HG02970 (cell line): Measurements from ENCODE around the gene ANAPC7.
"Not testable (repeated sequence)": the region's sequence is repeated elsewhere in the genome, so short reads cannot be mapped to it uniquely, and the experiment has no call there.

Experiments
- ATAC-seq: cut with Tn5 transposase; IDR thresholded peaks from one replicate; pipeline ENCODE4 v1.9.1; 2021; ENCODE audit warnings: mild to moderate bottlenecking, moderate library complexity, moderate number of reproducible peaks; ENCODE audit not compliant: unreplicated experiment, low FRiP score

The ANAPC7 gene

DNA sequence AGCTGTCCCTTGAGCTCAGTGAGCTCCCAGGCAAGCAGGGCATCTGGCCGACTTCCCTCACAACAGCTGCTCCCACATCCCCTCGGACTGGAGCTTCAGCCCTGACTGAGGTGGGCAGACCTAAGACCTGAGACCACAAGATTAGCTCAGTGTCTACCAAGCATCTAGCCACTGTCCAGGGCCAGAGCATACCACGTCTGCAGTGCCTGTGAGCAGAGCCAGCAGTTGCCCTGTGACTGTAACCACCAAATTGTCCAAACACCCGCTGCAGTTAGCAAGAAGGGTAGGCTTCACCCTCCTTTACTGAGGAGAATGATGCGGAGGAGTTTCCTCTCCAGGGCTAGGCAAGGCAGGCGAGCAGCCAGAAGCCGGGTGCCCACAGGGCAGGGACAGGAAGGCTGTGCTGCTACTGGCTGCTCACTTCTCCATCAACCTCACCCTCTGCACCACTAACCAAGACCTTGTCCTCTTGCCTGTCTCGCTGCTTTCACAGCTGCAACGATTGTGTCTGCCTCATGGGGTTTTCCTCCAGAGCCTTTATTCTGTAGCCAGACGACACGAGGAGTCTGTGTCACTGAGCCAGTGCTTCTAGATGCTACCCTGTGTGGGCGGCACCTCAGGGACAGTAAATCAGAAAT is 53.9 kb downstream of the ANAPC7 start:
- ATAC-seq = no peak

DNA sequence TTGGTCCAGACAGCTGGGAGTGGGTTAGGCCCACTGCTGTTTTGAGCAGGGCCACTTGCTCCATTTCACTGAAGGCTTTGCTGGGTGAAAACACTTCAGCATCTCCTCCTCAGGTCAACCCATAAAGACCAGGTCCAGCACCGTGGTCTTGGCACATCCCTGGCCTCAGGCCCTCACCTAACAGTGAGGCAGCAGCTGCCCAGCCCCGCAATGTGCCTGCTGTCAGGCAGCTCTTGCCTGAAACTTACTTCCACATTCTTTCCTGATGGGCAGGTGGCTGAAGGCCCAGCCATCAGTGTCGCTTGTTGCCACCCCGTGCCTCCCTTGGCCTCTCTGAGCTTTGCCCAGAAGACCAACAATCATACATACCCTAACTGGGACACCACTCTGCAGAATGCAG is 54.4 kb downstream of the ANAPC7 start:
- no peak for ATAC-seq

DNA sequence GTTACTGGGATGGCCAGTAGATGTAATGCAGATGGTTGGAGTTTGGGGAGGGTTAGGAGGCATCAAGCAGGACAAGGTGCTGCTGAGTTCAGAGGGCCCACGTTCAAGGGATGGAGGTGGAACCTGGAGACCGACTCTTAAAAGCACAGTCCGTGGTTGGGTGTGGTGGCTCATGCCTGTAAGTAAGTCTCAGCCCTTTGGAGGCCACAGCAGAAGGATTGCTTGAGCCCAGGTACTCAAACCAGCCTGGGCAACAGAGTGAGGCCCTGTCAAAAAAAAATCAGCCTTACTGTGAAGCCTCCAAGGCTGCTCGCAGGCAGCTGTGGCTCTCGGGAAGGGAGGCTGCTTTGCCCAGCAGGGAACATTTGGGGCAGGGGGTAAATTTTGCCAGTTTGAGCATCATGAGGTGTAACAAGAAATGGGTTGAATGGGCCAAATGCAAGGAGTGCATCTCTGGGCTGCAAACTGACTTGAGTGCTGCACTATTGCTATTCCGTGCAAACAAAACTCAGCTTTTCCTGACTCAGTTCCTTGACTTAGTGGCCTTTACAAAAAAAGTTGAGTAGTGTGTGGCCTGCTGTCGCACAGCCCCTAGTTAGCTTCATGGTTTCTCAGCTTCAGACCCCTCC is 55.0 kb downstream of the ANAPC7 start:
- ATAC-seq = no peak

DNA sequence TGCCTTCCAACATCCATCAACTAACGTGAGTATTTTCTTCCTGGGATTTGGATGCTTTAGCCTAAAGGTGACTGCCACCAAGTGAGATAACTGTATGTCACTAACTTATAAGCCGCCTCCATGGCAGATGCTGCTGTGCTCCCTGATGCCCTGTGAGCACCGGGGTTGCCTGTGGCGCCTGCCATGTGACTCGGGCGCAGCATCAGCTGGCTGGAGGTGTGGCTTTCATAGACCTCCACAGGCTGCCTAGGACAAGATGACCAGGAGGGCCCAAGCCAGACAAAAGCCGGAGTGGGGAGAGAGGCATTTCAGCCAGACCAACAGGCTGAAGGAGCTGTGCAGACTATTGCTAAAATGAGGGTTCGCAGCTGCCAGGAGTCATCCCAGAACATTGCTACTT is 55.7 kb downstream of the ANAPC7 start:
- no peak for ATAC-seq

DNA sequence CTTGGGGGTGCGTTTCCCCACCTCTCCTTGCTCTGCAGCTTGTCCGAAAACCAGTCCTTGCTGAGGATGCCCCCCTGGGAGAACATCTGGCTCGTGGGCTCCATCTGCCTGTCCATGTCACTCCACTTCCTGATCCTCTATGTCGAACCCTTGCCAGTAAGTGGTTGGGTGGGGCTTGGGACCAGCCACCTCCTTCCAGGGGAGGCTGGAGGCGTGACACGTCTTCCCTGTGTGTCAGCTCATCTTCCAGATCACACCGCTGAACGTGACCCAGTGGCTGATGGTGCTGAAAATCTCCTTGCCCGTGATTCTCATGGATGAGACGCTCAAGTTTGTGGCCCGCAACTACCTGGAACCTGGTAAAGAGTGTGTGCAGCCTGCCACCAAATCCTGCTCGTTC is 57.5 kb downstream of the ANAPC7 start:
- no peak for ATAC-seq

DNA sequence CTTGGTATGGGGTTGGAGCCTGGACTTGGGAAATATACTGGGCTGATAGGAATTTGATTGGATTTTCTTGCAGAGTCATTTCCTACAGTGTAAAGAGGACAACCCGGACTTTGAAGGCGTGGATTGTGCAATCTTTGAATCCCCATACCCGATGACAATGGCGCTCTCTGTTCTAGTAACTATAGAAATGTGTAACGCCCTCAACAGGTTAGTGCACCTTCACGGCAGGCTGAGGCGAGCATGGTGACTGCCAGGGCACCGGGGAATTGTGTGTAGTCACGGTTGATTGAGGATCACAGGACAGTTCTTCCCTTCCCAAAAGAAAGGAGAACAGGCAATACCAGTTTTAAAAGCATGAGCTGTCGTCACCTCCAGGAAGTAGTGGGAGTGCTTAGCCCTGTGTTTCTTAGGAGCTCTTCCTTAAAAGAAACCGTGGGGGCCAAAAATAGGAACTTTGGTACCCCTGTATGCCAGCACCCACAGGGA is 58.3 kb downstream of the ANAPC7 start:
- no peak for ATAC-seq

DNA sequence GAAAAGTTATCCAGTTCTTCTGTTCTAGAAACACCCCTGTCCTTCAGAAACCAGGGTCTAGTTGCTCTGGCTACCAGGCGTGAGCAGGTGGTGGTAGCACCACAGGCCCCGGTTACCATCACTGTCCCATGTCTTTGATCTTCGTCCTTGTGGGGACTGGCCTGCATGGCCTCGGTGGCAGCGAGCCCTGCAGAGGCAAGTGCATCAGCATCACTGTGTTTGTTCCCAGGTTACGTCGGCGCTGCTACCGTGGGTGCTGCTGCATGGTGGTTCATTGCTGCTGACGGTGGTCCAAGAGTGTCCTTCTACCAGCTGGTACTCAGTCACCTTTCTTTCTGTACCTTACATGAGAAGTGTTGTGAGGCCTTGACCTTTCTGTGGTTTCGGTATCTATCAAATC is 58.9 kb downstream of the ANAPC7 start:
- no peak for ATAC-seq

DNA sequence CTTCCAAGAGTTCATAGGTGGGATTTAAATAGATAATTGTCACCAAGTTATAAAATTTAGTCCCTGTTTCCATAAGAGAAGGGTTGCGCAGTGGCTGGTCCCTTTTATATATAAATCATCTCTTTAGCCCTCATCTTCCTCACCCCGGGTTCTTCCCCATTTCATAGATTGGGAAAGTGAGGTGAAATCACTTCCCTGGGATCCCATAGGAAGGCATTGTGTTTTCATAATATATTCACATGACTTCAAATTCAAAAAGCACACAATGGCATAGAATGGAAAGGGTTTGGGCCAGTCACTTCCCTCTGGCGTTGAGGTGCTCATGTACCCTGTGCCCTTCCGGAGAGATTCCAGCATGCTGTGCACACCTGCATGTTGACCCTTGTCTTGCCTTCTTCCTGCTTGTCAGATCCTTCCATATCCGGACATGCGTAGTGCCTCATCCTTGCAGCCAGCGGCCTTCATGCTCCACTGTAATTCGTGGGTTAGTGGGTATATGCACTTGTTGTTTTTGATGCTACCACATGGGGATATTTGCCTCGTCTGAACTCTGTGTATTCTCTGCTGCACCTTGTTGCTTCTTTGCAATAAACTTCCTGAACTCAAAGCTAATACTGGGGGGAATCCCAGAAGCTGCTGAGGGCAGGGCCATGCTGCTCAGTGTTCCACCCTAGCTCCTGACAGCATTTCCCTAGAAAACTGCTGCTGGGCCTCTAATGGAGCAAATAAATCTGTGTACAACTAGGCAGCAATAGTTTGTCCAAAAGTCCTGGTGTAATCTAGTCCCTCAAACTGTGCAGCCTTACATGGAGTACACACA is 59.6 kb downstream of the ANAPC7 start:
- ATAC-seq = no peak

DNA sequence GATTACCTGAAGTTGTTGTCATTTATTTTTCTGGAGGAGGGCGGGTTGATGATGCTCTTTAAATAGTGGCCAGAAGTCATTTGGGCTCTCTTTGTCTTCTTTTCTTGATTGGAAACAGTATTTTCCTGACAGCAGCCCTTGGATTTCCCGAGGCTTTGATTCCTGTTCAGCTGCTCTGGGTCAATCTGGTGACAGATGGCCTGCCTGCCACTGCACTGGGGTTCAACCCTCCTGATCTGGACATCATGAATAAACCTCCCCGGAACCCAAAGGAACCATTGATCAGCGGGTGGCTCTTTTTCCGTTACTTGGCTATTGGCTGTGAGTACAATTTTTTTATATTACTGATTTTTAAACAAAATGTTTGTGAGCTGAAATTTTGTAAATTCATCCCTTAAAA is 60.4 kb downstream of the ANAPC7 start:
- no peak for ATAC-seq

DNA sequence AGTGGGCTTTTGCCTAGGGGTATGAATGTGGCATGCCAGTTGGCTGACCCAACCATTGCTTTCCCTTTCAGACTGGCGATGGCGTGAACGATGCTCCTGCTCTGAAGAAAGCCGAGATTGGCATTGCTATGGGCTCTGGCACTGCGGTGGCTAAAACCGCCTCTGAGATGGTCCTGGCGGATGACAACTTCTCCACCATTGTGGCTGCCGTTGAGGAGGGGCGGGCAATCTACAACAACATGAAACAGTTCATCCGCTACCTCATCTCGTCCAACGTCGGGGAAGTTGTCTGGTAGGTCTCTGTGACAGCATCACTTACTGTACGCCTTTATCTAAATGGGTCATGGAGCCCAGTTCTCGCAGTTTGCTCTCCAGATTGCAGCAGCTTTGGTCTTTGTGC is 61.4 kb downstream of the ANAPC7 start:
- no peak for ATAC-seq

DNA sequence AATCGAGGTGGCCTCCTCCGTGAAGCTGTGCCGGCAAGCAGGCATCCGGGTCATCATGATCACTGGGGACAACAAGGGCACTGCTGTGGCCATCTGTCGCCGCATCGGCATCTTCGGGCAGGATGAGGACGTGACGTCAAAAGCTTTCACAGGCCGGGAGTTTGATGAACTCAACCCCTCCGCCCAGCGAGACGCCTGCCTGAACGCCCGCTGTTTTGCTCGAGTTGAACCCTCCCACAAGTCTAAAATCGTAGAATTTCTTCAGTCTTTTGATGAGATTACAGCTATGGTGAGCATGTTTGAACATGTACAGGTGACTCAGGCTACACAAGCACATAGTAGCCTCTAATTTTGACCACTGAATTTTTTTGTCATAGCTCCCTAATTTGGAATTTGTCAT is 62.8 kb downstream of the ANAPC7 start:
- no peak for ATAC-seq

DNA sequence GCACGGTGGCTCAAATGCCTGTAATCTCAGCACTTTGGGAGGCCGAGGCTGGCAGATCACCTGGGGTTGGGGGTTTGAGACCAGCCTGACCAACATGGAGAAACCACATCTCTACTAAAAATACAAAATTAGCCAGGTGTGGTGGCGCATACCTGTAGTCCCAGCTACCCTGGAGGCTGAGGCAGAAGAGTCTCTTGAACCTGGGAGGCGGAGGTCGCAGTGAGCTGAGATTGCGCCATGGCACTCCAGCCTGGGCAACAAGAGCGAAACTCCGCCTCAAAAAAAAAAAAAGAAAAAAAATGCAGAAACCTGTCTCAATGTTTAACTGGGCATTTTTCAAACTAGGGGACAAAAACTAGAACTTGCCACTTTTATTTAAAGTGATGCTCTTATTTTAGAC is 63.2 kb downstream of the ANAPC7 start:
- not testable (repeated sequence) for ATAC-seq

DNA sequence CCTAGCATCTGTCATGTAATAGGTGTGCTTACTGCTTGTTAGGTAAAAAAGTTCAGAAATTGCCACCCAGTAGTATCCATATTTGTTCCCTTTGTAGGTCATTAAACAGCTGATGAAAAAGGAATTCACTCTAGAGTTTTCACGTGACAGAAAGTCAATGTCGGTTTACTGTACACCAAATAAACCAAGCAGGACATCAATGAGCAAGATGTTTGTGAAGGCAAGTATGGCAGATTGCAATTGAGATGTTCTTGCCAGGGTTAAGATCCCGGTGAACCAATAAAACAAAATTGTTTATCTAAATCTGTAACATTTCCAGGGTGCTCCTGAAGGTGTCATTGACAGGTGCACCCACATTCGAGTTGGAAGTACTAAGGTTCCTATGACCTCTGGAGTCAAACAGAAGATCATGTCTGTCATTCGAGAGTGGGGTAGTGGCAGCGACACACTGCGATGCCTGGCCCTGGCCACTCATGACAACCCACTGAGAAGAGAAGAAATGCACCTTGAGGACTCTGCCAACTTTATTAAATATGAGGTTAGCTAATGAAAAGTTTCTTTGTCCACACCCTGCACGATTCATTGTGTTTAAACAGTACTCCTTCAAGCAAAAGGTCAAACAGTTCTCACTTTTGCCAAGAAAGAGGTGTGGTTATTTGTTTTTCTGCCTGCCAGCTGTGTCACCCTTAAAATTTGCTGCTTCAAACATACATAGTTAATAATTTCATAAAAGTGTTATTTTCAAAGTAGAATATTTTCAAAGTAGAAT is 64.1 kb downstream of the ANAPC7 start:
- ATAC-seq = no peak

DNA sequence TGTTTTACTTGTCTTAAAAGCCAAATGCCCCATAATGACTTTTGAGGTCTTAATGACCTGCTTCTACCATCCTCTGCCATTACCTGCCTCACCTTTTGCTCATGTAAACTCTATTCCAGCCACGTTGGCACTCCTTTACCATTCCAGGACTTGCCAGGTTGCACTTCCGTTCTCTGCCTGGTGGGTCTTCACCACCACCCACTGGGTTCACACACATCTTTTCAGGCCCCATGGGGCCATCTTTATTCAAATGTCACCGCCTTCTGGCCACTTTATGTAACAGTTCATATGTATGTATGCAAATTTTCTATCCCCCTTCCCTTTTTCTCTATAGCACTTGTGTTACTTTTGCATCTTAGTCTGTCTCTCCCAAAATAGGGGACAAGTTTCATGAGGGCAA is 64.8 kb downstream of the ANAPC7 start:
- no peak for ATAC-seq

DNA sequence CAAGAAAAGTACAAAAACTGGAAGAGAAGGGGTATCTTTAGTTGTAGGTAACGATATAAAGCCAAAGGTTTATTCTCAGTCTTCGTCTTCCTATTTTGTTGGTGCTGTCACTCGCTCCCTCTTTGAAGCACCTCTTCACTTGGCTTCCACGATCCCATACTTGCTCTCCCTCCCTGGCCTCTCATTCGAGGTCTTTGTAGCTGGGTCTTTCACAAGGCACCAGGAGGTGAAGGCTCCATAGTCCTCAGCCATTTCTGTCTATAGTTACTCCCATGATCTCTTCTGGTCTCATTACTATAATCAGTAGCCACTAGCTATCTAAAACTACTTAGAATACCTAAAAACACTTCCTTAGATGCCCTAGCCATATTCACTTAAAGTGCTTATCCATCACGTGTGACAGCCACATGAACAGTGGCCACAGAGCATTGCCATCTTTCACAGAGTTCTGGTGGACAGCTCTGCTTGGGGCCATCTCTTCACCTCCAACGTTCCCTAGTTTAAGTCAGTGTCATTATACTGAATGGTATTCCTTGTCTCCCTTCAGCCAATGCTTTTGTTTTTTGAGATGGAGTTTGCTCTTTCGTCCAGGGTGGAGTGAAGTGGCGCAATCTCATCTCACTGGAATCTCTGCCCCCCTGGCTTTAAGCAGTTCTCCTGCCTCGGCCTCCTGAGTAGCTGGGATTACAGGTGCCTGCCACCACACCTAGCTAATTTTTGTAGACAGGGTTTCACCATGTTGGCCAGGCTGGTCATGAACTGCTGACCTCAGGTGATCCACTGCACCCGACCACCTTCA is 65.4 kb downstream of the ANAPC7 start:
- ATAC-seq = no peak

DNA sequence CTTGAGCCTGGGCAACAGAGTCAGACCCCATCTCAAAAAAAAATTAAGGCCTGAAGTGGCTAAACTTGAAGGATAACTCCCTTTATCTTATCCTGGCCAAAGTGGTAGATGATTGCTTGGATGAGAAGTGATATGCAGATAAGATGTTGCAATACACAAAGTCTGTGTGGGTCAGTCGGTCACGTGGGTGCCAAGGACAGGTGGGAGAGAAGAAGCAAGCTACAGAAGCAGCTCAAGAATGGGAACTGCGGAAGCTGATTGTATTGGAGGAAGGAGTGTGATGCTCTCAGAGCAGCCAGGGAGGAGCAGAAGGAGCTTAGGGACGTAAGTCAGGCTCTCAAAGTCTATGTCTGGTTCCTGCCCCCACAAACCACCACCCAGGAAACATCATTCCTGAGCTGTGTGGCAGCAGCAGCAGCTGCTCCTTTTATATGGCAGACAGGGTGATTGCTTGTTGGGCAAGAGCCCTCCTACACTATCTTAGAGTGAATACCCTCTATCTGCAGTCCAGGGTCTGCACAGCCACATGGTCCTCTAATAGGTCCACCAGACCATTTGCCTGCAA is 67.9 kb downstream of the ANAPC7 start:
- ATAC-seq = no peak

DNA sequence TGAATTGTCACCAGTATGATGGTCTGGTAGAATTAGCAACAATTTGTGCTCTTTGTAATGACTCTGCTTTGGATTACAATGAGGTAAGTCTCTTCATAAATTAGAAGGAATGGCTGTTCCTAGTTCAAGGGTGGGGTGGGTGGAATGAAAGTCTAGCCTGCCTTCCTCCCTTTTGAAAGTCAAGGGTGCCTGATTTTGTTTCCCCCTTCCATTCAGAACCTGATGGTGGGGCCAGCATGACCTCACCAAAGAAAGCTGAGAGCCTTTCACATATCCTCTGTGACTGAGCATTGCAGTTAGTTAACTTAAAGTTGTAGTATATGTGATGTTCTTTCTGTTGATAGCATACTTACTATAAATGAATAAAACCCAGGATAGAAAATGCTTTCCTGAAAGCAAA is 70.3 kb downstream of the ANAPC7 start:
- no peak for ATAC-seq

DNA sequence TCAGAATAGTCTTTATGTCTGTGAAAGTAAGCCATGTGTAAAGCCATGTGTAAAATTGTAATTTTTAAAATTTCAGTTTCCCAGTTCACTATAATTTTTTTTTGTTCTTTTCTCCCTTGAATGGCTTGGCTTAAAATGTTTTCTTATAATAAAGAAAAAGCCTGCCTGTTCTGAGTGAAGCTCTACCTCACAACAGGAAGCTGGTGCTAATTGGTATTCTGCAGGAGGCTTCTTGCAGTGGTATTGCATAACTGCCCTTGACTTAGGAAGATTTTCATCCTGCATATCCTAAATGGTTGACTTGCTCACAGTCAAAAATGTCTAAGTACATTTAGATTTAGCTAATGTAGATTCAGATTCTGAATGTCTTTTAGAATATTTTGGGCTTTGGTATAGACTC is 73.0 kb downstream of the ANAPC7 start:
- no peak for ATAC-seq

DNA sequence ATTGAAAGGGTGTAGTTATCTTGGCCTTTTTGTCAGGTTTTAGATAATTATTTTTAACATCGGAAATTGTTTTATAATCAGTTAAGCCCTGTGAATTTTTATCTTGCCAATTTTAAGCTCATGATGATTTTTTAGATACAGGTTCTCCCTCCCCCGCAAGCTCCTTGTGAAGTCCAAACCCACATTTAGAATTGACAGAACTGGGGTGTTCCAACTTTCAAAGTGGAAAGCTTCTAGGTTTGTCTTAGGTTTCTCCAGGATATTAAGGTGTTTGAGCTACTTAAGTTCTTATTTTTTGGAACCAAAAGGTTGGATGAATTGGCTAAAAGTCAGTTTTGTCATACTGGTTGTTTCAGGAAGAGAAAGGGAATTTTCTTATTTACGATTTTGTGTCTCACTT is 73.4 kb downstream of the ANAPC7 start:
- no peak for ATAC-seq

DNA sequence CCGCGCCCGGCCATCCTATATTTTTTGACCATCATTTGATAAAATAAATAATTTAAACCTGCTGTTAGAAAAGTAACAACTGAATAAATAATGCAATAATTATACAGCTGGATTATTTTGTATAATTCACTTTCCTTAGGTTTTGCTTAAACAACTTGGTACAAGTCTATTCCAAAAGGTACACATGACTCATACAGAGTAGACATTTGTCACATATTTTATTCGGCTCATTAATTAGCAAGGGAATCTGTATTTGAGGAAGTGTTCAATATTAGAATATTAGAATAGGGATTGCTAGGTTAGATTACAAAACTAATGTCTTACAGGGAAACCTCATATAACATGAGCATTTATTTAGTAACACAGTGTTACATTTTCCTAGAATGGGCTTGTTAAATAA is 73.8 kb downstream of the ANAPC7 start:
- ATAC-seq = no peak
